Neural progenitor cell (in vitro differentiated cells): ENCODE data around the gene MAPK12.

Experiments used
- EZH2 ChIP-seq: fragments of 200-600 bp; sonication (generic); IDR thresholded peaks from 2 replicates; pipeline ENCODE4 v1.6.1; 2017; ENCODE audit warnings: antibody characterized with exemption, mild to moderate bottlenecking, moderate library complexity
- EZH2phosphoT487 ChIP-seq: fragments of 200-600 bp; sonication (generic); IDR thresholded peaks from 2 replicates; pipeline ENCODE4 v1.6.1; 2017; ENCODE audit warnings: antibody characterized with exemption
- TF ChIP-seq, protein P1 (sequence below): fragments of 200-600 bp; sonication (generic); IDR thresholded peaks from 2 replicates; pipeline ENCODE4 v1.5.1; 2017; ENCODE audit warnings: antibody characterized with exemption, mild to moderate bottlenecking

DNA sequence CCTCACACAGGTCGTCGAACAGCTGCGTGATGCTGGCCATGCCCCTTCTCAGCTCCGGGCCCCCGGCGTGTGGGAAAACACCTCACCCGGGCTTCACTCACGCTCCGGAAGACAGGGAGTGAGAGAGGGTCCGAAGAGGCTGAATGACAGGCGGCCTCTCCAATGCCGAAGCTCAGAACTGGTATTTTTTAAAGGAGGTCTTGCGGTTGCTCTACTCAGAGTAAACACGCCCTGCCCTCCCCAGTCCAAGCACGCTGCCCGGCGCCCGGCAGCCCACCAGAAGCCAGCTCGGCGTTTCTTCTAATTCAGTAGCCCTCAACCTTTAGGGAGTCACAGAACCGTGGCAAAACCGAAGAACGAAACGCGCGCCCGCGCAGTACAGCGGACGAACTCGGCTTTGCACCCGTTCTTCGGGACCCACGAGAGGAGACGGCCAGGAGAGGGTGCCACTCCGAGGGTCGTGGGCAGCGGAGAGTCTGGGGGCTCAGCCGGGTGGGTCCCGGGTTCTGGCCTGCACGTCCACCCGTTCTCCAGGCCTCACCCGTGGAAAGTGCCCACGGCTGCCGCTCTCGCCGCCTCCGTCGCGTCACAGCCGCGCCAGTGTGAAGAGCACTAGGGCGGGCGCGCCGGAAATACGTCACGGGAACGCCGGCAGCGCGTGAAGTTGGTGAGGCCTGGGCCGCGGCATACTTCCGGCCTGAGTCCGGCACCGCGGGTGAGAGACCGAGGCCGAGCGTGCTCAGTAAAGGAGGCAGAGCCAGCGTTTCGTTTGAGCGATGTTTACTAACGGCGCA lies 16.9 kb downstream of the MAPK12 start, which contains the start of gene TUBGCP6:
- TF ChIP-seq, protein P1, sequence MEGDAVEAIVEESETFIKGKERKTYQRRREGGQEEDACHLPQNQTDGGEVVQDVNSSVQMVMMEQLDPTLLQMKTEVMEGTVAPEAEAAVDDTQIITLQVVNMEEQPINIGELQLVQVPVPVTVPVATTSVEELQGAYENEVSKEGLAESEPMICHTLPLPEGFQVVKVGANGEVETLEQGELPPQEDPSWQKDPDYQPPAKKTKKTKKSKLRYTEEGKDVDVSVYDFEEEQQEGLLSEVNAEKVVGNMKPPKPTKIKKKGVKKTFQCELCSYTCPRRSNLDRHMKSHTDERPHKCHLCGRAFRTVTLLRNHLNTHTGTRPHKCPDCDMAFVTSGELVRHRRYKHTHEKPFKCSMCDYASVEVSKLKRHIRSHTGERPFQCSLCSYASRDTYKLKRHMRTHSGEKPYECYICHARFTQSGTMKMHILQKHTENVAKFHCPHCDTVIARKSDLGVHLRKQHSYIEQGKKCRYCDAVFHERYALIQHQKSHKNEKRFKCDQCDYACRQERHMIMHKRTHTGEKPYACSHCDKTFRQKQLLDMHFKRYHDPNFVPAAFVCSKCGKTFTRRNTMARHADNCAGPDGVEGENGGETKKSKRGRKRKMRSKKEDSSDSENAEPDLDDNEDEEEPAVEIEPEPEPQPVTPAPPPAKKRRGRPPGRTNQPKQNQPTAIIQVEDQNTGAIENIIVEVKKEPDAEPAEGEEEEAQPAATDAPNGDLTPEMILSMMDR, result peak; percentile 48
- no peak for TF ChIP-seq EZH2
- TF ChIP-seq EZH2phosphoT487, result no peak
